ENCODE data around the gene GALNT5. TPM values are rescaled to one million over a fixed set of nuclear protein-coding genes. Genes with fewer than 3 reads are reported as not detected.

The GALNT5 gene
- total RNA-seq, 1 donor from 2014 or later: 0.11 TPM

- TF ChIP-seq, protein P1, sequence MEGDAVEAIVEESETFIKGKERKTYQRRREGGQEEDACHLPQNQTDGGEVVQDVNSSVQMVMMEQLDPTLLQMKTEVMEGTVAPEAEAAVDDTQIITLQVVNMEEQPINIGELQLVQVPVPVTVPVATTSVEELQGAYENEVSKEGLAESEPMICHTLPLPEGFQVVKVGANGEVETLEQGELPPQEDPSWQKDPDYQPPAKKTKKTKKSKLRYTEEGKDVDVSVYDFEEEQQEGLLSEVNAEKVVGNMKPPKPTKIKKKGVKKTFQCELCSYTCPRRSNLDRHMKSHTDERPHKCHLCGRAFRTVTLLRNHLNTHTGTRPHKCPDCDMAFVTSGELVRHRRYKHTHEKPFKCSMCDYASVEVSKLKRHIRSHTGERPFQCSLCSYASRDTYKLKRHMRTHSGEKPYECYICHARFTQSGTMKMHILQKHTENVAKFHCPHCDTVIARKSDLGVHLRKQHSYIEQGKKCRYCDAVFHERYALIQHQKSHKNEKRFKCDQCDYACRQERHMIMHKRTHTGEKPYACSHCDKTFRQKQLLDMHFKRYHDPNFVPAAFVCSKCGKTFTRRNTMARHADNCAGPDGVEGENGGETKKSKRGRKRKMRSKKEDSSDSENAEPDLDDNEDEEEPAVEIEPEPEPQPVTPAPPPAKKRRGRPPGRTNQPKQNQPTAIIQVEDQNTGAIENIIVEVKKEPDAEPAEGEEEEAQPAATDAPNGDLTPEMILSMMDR (IDR thresholded peaks at IDR 0.05): no peak
- Histone ChIP-seq H3K36me3 (no peaks in the 10 kb centered on the region), H3K4me1 (no peaks in the 10 kb centered on the region), H3K4me3 (no peak overlapping the region), H3K9me3 (no peaks in the 10 kb centered on the region), H3K27me3 (no peaks in the 10 kb centered on the region), H3K27ac (no peak overlapping the region)
- no peak for DNase-seq (ENCODE audit: low spot score in 2 of 2)
- intact Hi-C loops (cut with DNase I): no loop called here
Measured at GRCh38 chr2:157312866-157313486, 55.5 kb downstream of the GALNT5 start.

DNA sequence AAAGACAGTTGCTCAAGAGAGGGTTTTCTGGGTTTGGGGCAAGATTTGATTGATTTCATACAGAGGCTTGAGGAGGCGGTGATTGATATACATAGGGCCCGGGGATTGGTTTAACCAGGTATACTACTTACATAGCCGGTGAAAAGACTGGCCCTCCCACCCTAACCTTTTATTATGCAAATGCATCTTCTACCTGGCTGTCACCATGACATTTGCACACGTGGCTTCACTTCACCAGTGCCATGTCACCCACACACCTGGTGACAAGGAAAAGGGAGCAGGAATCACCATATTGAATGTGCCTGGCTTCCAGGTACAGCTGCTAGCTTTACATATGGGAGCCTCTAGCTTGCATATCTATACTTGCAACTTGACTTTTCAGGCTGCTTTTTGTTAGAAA, 58.4 kb downstream of the GALNT5 start:
- intact Hi-C loops (cut with DNase I): no loop called here
- TF ChIP-seq, protein P1 (IDR thresholded peaks at IDR 0.05): no peak
- Histone ChIP-seq H3K36me3 (no peaks in the 10 kb centered on the region), H3K27ac (no peak overlapping the region), H3K4me1 (no peaks in the 10 kb centered on the region), H3K4me3 (no peak overlapping the region), H3K27me3 (no peaks in the 10 kb centered on the region), H3K9me3 (no peaks in the 10 kb centered on the region)
- DNase-seq (ENCODE audit: low spot score in 2 of 2): no peak

- intact Hi-C loops (cut with DNase I): no loop called here
- no peak overlapping the region for H3K27ac ChIP-seq
- TF ChIP-seq, protein P1 (IDR thresholded peaks at IDR 0.05): no peak
- H3K4me1 ChIP-seq: no peaks in the 10 kb centered on the region
- no peaks in the 10 kb centered on the region for H3K9me3 ChIP-seq
- DNase-seq (ENCODE audit: low spot score in 2 of 2): no peak
- no peaks in the 10 kb centered on the region for H3K36me3 ChIP-seq
- no peaks in the 10 kb centered on the region for H3K27me3 ChIP-seq
- no peak overlapping the region for H3K4me3 ChIP-seq
Measured at GRCh38 chr2:157318884-157319283, 61.4 kb downstream of the GALNT5 start.

- no peak for DNase-seq (ENCODE audit: low spot score in 2 of 2)
- TF ChIP-seq, protein P1 (IDR thresholded peaks at IDR 0.05): no peak
- intact Hi-C loops (cut with DNase I): no loop called here
- Histone ChIP-seq H3K9me3 (no peaks in the 10 kb centered on the region), H3K27ac (no peak overlapping the region), H3K36me3 (no peaks in the 10 kb centered on the region), H3K27me3 (no peaks in the 10 kb centered on the region), H3K4me3 (no peak overlapping the region), H3K4me1 (no peaks in the 10 kb centered on the region)
Measured at GRCh38 chr2:157319795-157320194, 62.3 kb downstream of the GALNT5 start.

GRCh38 chr2:157320409-157320808, 62.9 kb downstream of the GALNT5 start:
- Histone ChIP-seq H3K4me1 (no peaks in the 10 kb centered on the region), H3K27me3 (no peaks in the 10 kb centered on the region), H3K9me3 (no peaks in the 10 kb centered on the region), H3K4me3 (no peak overlapping the region), H3K27ac (no peak overlapping the region), H3K36me3 (no peaks in the 10 kb centered on the region)
- intact Hi-C loops (cut with DNase I): no loop called here
- no peak for DNase-seq (ENCODE audit: low spot score in 2 of 2)
- TF ChIP-seq, protein P1 (IDR thresholded peaks at IDR 0.05): no peak

DNA sequence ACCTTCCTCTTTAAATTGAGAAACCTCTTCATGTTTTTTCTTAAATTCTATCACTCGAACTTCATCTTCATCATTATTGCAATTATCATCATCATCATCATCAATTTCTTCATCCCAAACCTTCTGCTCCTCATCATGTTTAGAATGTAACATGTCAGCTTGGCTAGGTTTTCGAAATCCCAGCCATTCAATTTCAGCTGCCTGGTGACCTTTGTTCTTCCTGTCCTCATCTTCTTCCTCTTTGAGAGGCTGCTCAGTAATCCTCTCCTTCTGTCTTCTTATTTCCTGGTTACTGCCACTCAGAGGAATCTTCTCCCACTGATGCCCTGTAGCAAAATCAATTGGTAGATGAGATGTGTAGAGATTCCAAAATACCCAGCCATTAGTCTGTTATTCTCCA, 64.0 kb downstream of the GALNT5 start:
- TF ChIP-seq, protein P1 (IDR thresholded peaks at IDR 0.05): no peak
- Histone ChIP-seq H3K4me3 (no peak overlapping the region), H3K27ac (no peak overlapping the region), H3K36me3 (no peaks in the 10 kb centered on the region), H3K9me3 (no peaks in the 10 kb centered on the region), H3K4me1 (no peaks in the 10 kb centered on the region), H3K27me3 (no peaks in the 10 kb centered on the region)
- intact Hi-C loops (cut with DNase I): no loop called here
- DNase-seq (ENCODE audit: low spot score in 2 of 2): no peak

Data from ascending aorta (tissue), 2 donors.